SK-N-DZ (cell line): Measurements from ENCODE around the gene RUNX1.

Source experiments
- DNase-seq: peaks from one replicate; pipeline ENCODE4 v3.0.0-alpha.2; 2015; ENCODE audit warnings: low spot score

The RUNX1 gene

GRCh38 chr21:35059742-35060141 is 10.6 kb upstream of the RUNX1 start:
- no peak for DNase-seq

- DNase-seq: no peak
Measured at GRCh38 chr21:35058058-35058457, 9.0 kb upstream of the RUNX1 start.

GRCh38 chr21:35057428-35057827 is 8.3 kb upstream of the RUNX1 start:
- DNase-seq: no peak

GRCh38 chr21:35053356-35054096 is 4.4 kb upstream of the RUNX1 start:
- no peak for DNase-seq

- DNase-seq: no peak
Measured at GRCh38 chr21:35052801-35053200, 3.7 kb upstream of the RUNX1 start.

GRCh38 chr21:35051287-35051818 is 2.3 kb upstream of the RUNX1 start:
- DNase-seq: no peak

GRCh38 chr21:35050348-35051286 is 1.5 kb upstream of the RUNX1 start:
- no peak for DNase-seq

GRCh38 chr21:35048183-35048601 is 910 bp downstream of the RUNX1 start:
- DNase-seq: no peak

GRCh38 chr21:35046880-35047229 is 2.2 kb downstream of the RUNX1 start:
- no peak for DNase-seq

GRCh38 chr21:35046263-35046624 is 2.9 kb downstream of the RUNX1 start:
- DNase-seq: no peak

GRCh38 chr21:35045542-35046262 is 3.4 kb downstream of the RUNX1 start:
- no peak for DNase-seq

GRCh38 chr21:35044770-35045541 is 4.1 kb downstream of the RUNX1 start:
- DNase-seq: no peak

GRCh38 chr21:35044128-35044527 is 5.0 kb downstream of the RUNX1 start:
- no peak for DNase-seq

- DNase-seq: no peak
Measured at GRCh38 chr21:35043549-35043948, 5.6 kb downstream of the RUNX1 start.

- no peak for DNase-seq
Measured at GRCh38 chr21:35042836-35043235, 6.3 kb downstream of the RUNX1 start.

GRCh38 chr21:35041881-35042280 is 7.2 kb downstream of the RUNX1 start:
- DNase-seq: no peak

GRCh38 chr21:35041122-35041521 is 8.0 kb downstream of the RUNX1 start:
- no peak for DNase-seq

- DNase-seq: no peak
Measured at GRCh38 chr21:35039595-35040289, 9.4 kb downstream of the RUNX1 start.

- DNase-seq: no peak
Measured at GRCh38 chr21:35038772-35039319, 10.3 kb downstream of the RUNX1 start.

GRCh38 chr21:35037384-35037765 is 11.7 kb downstream of the RUNX1 start:
- DNase-seq: no peak
